Measurements from ENCODE around the gene RSPH6A.

DNA sequence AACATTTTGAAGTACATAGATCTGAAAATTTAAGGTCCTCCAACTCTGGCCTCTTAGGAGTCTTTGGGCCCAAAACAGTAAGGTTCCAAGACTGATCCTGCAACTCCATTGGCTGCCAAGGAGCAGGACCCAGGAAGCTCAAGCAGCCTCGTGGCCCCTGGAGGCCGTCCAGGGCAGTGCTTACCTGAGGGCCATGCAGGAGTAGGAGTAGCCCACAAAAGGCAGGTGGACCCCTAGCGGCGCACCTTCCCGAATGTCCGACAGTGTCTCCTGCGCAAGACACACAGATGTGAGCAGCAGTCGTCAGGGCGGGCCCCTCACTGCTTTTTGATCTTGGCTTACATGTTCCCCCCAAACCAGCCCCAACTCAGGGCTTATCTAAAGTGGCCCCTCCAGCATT, 40.3 kb downstream of the RSPH6A start:
- TF ChIP-seq, protein P1, sequence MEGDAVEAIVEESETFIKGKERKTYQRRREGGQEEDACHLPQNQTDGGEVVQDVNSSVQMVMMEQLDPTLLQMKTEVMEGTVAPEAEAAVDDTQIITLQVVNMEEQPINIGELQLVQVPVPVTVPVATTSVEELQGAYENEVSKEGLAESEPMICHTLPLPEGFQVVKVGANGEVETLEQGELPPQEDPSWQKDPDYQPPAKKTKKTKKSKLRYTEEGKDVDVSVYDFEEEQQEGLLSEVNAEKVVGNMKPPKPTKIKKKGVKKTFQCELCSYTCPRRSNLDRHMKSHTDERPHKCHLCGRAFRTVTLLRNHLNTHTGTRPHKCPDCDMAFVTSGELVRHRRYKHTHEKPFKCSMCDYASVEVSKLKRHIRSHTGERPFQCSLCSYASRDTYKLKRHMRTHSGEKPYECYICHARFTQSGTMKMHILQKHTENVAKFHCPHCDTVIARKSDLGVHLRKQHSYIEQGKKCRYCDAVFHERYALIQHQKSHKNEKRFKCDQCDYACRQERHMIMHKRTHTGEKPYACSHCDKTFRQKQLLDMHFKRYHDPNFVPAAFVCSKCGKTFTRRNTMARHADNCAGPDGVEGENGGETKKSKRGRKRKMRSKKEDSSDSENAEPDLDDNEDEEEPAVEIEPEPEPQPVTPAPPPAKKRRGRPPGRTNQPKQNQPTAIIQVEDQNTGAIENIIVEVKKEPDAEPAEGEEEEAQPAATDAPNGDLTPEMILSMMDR (IDR thresholded peaks at IDR 0.05), result peak in 1 of 6 experiments; percentile 8
- TF ChIP-seq POLR2A (IDR thresholded peaks at IDR 0.05), result no peak
